ENCODE measurements around the gene HNRNPH3.

DNA sequence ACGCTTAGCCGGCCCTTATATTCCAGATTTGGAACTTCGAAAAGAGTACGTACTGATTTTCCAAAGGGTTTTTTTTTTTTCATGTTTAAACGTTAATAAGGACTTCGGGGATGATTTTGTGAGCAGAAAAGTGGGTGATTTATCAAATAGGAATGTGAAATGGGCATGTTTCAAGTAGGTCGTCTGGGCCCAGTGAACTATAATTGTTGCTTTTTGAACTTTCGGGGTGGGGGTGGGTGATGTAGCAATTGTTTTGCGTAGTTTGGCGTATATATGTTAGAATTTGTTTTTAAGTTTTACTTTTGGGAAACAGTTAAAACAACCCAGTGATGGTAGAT is 1.2 kb downstream of the HNRNPH3 start:
- TF ChIP-seq, protein P1, sequence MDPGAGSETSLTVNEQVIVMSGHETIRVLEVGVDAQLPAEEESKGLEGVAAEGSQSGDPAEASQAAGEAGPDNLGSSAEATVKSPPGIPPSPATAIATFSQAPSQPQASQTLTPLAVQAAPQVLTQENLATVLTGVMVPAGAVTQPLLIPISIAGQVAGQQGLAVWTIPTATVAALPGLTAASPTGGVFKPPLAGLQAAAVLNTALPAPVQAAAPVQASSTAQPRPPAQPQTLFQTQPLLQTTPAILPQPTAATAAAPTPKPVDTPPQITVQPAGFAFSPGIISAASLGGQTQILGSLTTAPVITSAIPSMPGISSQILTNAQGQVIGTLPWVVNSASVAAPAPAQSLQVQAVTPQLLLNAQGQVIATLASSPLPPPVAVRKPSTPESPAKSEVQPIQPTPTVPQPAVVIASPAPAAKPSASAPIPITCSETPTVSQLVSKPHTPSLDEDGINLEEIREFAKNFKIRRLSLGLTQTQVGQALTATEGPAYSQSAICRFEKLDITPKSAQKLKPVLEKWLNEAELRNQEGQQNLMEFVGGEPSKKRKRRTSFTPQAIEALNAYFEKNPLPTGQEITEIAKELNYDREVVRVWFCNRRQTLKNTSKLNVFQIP (CRISPR knock-in tag; IDR thresholded peaks at IDR 0.05; ENCODE audit: borderline replicate concordance, low read depth): no peak
- no peak for TF ChIP-seq TOX (CRISPR knock-in tag; IDR thresholded peaks at IDR 0.05; ENCODE audit: borderline replicate concordance)
- TF ChIP-seq PPARA (CRISPR knock-in tag; IDR thresholded peaks at IDR 0.05; ENCODE audit: borderline replicate concordance): no peak
- no peak for TF ChIP-seq SNAI2 (CRISPR knock-in tag; IDR thresholded peaks at IDR 0.05)
